Panc1 (cell line): ENCODE results near the gene CNTN1.

Experiments used
- POLR2AphosphoS5 ChIP-seq: IDR thresholded peaks from 2 replicates; pipeline ENCODE4 v1.6.1; 2012; ENCODE audit warnings: mild to moderate bottlenecking, low read depth, low read length, moderate library complexity
- TF ChIP-seq, protein P1 (sequence below): fragments of 450-650 bp; IDR thresholded peaks from 2 replicates; pipeline ENCODE4 v1.5.1; 2017; ENCODE audit warnings: mild to moderate bottlenecking

- TF ChIP-seq, protein P1, sequence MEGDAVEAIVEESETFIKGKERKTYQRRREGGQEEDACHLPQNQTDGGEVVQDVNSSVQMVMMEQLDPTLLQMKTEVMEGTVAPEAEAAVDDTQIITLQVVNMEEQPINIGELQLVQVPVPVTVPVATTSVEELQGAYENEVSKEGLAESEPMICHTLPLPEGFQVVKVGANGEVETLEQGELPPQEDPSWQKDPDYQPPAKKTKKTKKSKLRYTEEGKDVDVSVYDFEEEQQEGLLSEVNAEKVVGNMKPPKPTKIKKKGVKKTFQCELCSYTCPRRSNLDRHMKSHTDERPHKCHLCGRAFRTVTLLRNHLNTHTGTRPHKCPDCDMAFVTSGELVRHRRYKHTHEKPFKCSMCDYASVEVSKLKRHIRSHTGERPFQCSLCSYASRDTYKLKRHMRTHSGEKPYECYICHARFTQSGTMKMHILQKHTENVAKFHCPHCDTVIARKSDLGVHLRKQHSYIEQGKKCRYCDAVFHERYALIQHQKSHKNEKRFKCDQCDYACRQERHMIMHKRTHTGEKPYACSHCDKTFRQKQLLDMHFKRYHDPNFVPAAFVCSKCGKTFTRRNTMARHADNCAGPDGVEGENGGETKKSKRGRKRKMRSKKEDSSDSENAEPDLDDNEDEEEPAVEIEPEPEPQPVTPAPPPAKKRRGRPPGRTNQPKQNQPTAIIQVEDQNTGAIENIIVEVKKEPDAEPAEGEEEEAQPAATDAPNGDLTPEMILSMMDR, result no peak
- TF ChIP-seq POLR2AphosphoS5, result no peak
Observed at GRCh38 chr12:40749863-40750262, 57.6 kb downstream of the CNTN1 start.
